Stimulated activated CD8-positive, alpha-beta memory T cell treated with anti-CD3 and anti-CD28 coated beads, Interleukin-4, amount 100 ng/mL, for 24 hours (primary cell): ENCODE measurements around the gene RAMP1.
"Not testable (repeated sequence)": the region's sequence is repeated elsewhere in the genome, so short reads cannot be mapped to it uniquely, and the experiment has no call there.

Source experiments
- DNase-seq: peaks from one replicate; pipeline ENCODE4 v3.0.0-alpha.2; 2020; ENCODE audit warnings: low read depth

Gene RAMP1

GRCh38 chr2:237917696-237918374 is 58.4 kb downstream of the RAMP1 start:
- DNase-seq, result no peak

DNA sequence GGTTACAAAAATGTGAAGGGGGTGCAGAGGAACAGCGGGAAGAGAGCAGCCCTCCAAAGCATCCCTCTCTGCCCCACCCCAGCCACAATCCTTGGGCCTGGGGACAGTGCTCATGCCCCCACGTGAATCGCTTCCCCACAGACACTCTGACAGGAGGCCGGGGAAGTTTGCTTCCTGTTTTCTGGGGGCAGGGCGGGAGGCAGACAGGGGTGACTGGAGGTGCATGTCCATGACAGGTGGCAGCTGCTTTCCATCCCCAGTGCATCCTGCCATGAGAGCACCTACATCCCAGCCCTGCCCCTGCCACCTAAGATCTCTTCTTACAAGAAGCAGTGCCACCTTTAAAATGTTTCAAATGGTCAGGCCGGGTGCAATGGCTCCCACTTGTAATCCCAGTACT is 60.2 kb downstream of the RAMP1 start:
- no peak for DNase-seq

- no peak for DNase-seq
Measured at GRCh38 chr2:237920673-237921072, 61.2 kb downstream of the RAMP1 start.

DNA sequence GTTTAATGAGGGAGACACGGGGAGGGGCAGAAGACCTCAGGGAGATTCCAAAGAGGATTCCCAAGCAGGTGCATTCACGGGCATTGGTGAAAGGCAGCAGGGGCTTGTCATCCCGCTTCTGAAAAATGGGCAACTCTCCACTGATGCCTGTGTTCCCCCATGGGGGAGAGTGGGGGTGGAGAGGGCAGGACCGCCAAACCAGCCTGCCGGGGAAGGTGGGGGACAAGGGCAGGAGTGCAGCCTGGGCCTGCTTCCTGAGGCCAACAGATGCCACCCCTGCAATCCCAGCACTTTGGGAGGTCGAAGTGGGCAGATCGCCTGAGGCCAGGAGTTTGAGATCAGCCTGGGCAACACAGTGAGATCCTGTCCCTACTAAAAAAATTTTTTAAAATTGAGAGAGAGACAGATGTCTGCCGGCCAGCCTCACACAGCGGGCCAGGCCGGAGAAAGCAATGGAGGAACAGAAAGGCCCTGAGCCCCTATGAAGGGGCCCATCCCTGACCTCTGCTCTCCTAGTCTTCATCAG is 62.6 kb downstream of the RAMP1 start:
- DNase-seq, result no peak

- DNase-seq, result no peak
Measured at GRCh38 chr2:237922641-237923361, 63.4 kb downstream of the RAMP1 start.

GRCh38 chr2:237923481-237924163 is 64.2 kb downstream of the RAMP1 start:
- peak; percentile 76 for DNase-seq

DNA sequence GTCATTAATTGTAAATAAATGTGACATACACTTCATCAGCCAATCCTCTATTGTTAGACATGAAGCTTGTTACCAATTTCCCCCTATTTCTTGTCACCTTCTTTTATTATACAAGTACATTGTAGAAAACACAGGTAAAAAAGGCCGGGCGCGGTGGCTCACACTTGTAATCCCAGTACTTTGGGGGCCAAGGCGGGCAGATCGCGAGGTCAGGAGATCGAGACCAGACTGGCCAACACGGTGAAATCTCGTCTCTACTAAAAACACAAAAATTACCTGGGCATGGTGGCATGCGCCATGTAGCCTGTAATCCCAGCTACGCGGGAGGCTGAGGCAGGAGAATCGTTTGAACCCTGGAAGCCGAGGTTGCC is 64.7 kb downstream of the RAMP1 start:
- no peak for DNase-seq

GRCh38 chr2:237927135-237927534 is 67.7 kb downstream of the RAMP1 start:
- DNase-seq, result no peak

GRCh38 chr2:237927986-237928385 is 68.6 kb downstream of the RAMP1 start:
- DNase-seq, result no peak

DNA sequence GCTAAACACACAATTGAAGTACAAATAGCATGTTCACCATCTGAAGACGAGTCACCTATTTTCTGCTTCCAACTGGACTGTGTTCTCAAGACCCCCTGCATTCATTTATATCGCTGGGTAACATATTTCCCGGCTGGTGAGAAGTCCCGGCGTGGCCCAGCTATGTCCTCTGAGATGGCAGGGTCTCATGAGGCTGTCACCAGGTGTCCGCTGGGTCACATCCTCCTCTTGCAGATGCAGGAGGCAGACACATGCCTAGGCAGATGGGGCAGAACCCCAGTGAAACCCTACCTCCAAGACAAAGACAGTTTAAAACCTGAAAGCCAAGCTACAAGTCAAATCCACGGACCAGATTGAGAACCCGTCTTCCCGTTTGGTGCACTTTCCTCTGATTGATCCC is 70.6 kb downstream of the RAMP1 start:
- no peak for DNase-seq

DNA sequence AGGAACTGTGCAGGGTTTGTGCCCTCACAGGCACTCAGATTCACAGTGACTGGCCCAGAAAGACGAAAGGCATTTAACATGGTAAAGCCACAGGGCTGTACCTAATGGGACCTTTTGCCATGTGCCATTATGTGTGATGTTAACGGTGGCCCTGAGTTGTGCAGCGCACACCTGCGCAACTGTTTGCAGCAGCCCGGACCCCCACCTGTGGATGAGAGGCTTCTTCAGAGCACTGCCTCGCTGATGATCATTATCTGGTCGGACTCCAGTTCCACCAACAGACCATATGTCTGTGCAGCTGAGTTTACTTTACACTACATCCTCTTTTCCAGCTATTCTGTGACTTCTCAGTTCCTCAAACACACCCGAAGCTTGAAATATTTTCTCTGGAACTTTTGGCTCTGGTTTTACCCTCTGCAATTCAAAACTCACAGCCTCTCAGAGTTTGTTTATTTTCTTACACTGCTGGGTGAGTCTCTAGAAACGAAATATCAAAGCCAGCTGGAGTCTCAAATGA is 71.8 kb downstream of the RAMP1 start:
- no peak for DNase-seq

DNA sequence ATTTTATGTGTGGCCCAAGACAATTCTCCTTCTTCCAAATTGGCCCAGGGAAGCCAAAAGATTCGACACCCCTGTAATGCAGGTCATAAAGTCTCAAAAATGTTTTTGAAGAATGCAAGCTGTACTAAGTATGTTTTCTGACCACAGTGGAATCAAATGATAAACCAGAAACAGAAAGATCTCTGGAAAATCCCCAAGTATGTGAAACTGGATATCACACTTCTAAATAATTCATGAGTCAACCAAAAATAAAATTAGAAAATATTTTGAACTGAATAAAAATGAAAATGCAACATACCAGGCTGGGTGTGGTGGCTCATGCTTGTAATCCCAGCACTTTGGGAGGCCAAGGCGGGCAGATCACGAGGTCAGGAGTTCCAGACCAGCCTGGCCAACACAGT is 73.3 kb downstream of the RAMP1 start:
- DNase-seq, result no peak

DNA sequence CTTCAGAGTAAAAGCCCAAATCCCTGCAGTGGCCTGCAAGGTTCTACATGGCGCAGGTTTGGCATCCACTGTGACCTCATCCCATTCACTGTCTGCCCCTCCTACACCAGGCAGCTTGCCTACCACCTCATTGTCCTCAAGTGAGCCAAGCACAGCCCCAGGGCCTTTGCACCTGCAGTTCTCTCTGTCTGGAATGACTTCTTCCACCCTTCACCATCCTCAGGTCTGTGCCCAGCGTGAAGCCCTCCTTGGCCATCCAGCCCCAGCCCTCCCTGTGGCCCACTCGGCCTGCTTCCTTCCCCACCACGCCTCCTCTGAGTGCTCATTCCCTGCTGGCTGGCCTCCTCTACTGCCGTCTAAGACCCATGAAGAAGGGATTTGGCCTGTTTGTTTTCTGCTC is 74.8 kb downstream of the RAMP1 start:
- DNase-seq, result no peak

DNA sequence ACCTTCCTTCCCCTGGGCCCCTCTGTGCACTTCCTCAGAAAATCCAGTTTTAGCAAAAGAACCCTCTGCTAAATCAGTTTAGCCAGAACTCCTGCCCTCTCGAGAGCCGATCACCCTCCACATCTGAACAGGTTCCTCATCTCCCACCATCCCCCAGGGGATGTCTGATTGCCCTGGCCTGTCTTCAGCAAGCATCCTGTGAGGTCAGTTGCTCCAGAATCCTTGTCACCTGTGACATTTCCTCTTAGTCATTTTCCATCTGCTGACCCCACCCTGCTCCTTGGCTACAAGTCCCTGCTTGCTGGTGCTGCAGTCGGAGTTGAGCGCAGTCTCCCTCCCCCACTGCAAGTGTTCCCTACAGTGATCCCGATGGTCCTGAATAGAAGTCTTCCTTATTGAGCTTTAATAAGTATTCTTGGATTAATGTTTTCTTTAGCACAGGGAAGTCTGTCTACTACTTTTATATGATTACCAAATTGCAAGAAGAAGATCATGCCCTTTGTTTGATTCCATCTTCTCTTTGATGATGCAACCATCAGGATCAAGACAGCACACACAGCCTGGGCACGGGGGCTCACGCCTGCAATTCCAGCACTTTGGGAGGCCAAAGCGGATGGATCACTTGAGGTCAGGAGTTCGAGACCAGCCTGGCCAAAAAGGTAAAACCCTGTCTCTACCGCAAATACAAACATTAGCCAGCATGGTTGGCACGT is 76.5 kb downstream of the RAMP1 start:
- no peak for DNase-seq

GRCh38 chr2:237939251-237939650 is 79.8 kb downstream of the RAMP1 start:
- no peak for DNase-seq

DNA sequence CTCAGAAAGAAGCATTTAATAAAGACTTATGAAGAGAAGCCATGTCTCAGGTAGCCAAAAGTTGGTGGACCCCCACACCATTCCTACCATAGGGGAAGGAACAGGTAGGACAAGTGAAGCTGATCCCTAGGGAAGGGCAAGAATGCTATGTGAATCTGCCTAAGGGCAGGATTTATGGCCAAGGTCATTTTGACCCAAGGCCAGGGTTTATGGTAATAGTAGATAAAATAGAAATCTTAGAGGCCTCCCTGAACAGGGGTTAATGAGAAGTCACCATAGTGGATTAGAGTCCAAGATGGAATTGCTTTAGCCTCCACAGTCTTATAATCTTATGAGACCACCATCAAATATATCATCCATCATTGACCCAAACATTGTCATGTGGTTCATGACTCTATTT is 81.4 kb downstream of the RAMP1 start:
- no peak for DNase-seq

DNA sequence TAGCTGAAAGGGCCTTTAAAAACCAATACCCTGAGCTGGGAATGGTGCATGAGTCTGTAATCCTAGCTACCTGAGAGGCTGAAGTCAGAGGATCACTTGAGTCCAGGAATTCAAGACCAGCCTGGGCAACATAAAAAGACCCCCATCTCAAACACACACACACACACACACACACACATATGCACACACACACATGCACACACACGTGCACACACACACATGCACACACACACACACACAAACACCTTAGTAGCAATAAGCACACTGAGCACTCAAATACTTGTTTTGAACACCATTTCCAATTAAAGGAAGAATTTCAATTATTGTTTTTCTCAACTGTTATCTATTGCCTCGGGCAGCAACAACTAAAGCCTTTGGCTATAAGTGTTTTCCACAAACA is 81.8 kb downstream of the RAMP1 start:
- no peak for DNase-seq

- no peak for DNase-seq
Measured at GRCh38 chr2:237942513-237942899, 83.1 kb downstream of the RAMP1 start.

DNA sequence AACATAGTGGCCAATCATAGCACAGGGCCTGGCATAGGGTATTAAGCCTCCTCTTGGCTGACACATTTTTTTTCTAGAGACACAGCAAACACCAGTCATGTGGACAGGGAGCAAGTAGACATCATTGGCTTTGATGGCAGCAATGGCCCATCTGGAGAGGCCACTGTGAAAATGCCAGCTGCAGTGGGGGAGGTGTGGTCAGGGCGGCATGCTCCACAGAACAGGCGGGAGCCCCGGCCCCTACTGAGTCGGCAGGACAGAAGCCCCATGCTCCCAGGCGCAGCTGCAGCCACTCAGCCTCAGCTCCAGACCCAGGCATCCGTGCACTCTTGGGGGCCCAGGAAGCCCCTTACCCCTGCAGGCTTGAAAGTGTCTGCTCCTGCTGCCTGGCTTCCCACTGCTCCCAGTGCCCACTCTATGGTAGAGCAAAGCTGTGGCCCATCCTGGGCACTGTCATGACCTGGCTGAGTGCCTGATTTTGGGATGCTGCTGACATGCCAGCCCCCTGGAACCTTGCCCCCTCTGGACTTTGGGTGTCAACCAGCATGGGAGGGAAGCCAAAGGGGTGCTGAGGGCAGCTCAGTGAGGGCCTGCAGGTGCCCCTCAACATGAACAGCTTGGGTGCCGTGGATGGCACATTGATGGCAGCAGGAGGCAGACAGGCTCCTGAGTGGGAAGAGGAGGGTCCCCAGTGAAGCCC is 84.1 kb downstream of the RAMP1 start:
- no peak for DNase-seq

GRCh38 chr2:237944302-237944701 is 84.9 kb downstream of the RAMP1 start:
- DNase-seq, result no peak

DNA sequence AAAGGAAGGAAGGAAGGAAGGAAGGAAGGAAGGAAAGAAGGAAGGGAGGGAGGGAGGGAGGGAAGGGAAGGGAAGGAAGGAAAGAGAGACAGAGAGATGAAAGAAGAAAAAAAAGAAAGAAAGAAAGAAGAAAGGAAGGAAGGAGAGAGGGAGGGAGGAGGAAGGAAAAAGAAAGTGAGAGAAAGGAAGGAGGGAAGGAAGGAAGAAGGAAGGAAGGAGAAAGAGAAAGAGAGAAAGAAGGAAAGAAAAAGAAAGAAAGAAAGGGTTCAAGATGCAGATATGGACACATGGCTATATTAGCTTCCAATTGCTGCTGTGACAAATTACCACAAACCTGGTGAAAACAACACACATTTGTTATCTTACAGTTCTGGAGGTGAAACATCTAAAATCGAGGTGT is 87.0 kb downstream of the RAMP1 start:
- DNase-seq, result no peak

DNA sequence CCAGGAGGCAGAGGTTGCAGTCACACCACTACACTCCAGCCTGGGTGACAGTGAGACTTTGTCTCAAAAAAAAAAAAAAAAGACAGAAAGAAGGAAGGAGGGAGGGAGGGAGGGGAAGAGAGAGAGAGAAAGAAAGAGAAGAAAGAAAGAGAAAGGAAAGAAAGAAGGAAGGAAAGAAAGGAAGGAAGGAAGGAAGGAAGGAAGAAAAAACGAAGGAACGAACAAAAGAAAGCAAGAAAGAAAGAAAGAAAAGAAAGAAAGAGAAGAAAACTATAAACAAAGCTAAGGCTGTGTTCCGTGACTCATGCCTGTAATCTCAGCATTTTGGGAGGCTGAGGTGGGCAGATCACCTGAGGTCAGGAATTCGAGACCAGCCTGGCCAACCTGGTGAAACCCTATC is 91.9 kb downstream of the RAMP1 start:
- DNase-seq, result not testable (repeated sequence)
